ENCODE measurements around the gene AP2A2. TPM values are rescaled to one million over a fixed set of nuclear protein-coding genes. Genes with fewer than 3 reads are reported as not detected.

Gene AP2A2
- total and polyA plus RNA-seq, 2 donors (not counting 1 experiment from before 2014, with no cell fraction given): 53.1 to 57.0 TPM

- ATAC-seq (ENCODE audit: low read depth): no peak
- H3K79me2 ChIP-seq (ENCODE audit: control insufficient read depth, insufficient read depth, low read length): no peaks in the 10 kb centered on the region
- no peak overlapping the region for H2AFZ ChIP-seq (ENCODE audit: insufficient read depth, low read depth, low read length, poor library complexity, severe bottlenecking)
- no peak for TF ChIP-seq EZH2 (IDR thresholded peaks at IDR 0.05; ENCODE audit: borderline replicate concordance, insufficient read depth, low read depth, low read length, poor library complexity, severe bottlenecking)
- no peak for TF ChIP-seq CTCF (IDR thresholded peaks at IDR 0.05)
- H3K27me3 Mint-ChIP-seq: peaks cover 12% of the 10 kb centered on the region
- H3K4me3 ChIP-seq (ENCODE audit: control extremely low read depth in 1 of 5, extremely low read depth in 1 of 5, insufficient read depth in 1 of 5, low read depth in 2 of 5, low read length in 4 of 5): no peak overlapping the region
- DNase-seq: no peak
- intact Hi-C loops (cut with micrococcal nuclease): no loop called here
- 53% methylated on average over 13 of the region's 13 CpGs for WGBS (ENCODE audit: insufficient coverage)
- peaks cover 0 to 23% (median 3%) of the 10 kb centered on the region in 4 experiments for H3K27me3 ChIP-seq (replicated peaks in 1 of 4; ENCODE audit: control extremely low read depth in 1 of 4, control insufficient read depth in 3 of 4, insufficient read depth in 4 of 4, low read length in 3 of 4)
- no peaks in the 10 kb centered on the region for H3K9me3 Mint-ChIP-seq (ENCODE audit: insufficient read depth)
- H3K4me1 ChIP-seq (ENCODE audit: control insufficient read depth in 2 of 2, insufficient read depth in 2 of 2, low read length in 2 of 2): peaks cover 4 to 6% of the 10 kb centered on the region in 2 donors
- ChIA-PET CTCF (interaction anchor here (0.6 to 3.4 kb wide), 2 partner anchors 110 to 201 kb away, joined by 3 to 26 read pairs; no protein-coding TSS in a partner anchor), POLR2A (no interaction called here)
- no peak overlapping the region for H3K27ac Mint-ChIP-seq
- H3K4me1 Mint-ChIP-seq: peaks cover 3% of the 10 kb centered on the region
- no peaks in the 10 kb centered on the region for H4K20me1 ChIP-seq (ENCODE audit: control insufficient read depth, insufficient read depth, low read length, poor library complexity, severe bottlenecking)
- no peak overlapping the region for H3K4me2 ChIP-seq (replicated peaks; ENCODE audit: low read depth, low read length, poor library complexity, severe bottlenecking)
- no peak overlapping the region for H3K27ac ChIP-seq (ENCODE audit: low read length in 2 of 2)
- no peak overlapping the region for H3K4me3 Mint-ChIP-seq
- no peaks in the 10 kb centered on the region for H3K36me3 ChIP-seq (replicated peaks in 1 of 2; ENCODE audit: control extremely low read depth in 1 of 2, control insufficient read depth in 1 of 2, extremely low read depth in 1 of 2, insufficient read depth in 2 of 2, low read length in 1 of 2)
- no peaks in the 10 kb centered on the region for H3K9me3 ChIP-seq (ENCODE audit: control extremely low read depth in 1 of 3, control insufficient read depth in 2 of 3, insufficient read depth in 1 of 3, low read length in 2 of 3)
- H3K9ac ChIP-seq (ENCODE audit: low read length): no peak overlapping the region
Measured at GRCh38 chr11:1049431-1049891, 123.8 kb downstream of the AP2A2 start.

- no peak overlapping the region for H3K4me2 ChIP-seq (replicated peaks; ENCODE audit: low read depth, low read length, poor library complexity, severe bottlenecking)
- no peaks in the 10 kb centered on the region for H3K9me3 ChIP-seq (ENCODE audit: control extremely low read depth in 1 of 3, control insufficient read depth in 2 of 3, insufficient read depth in 1 of 3, low read length in 2 of 3)
- H3K79me2 ChIP-seq (ENCODE audit: control insufficient read depth, insufficient read depth, low read length): no peaks in the 10 kb centered on the region
- no peak overlapping the region for H2AFZ ChIP-seq (ENCODE audit: insufficient read depth, low read depth, low read length, poor library complexity, severe bottlenecking)
- intact Hi-C loops (cut with micrococcal nuclease): no loop called here
- DNase-seq (no peak), ATAC-seq (ENCODE audit: low read depth) (no peak)
- no peak overlapping the region for H3K4me3 ChIP-seq (ENCODE audit: control extremely low read depth in 1 of 5, extremely low read depth in 1 of 5, insufficient read depth in 1 of 5, low read depth in 2 of 5, low read length in 4 of 5)
- no peaks in the 10 kb centered on the region for H3K36me3 ChIP-seq (replicated peaks in 1 of 2; ENCODE audit: control extremely low read depth in 1 of 2, control insufficient read depth in 1 of 2, extremely low read depth in 1 of 2, insufficient read depth in 2 of 2, low read length in 1 of 2)
- no peak overlapping the region for H3K27ac Mint-ChIP-seq
- ChIA-PET POLR2A (no interaction called here), CTCF (interaction anchor here (0.6 to 3.4 kb wide), 2 partner anchors 111 to 202 kb away, joined by 3 to 26 read pairs; no protein-coding TSS in a partner anchor)
- H3K9me3 Mint-ChIP-seq (ENCODE audit: insufficient read depth): no peaks in the 10 kb centered on the region
- H3K27ac ChIP-seq (ENCODE audit: low read length in 2 of 2): no peak overlapping the region
- peaks cover 3% of the 10 kb centered on the region for H3K4me1 Mint-ChIP-seq
- peaks cover 0 to 24% (median 3%) of the 10 kb centered on the region in 4 experiments for H3K27me3 ChIP-seq (replicated peaks in 1 of 4; ENCODE audit: control extremely low read depth in 1 of 4, control insufficient read depth in 3 of 4, insufficient read depth in 4 of 4, low read length in 3 of 4)
- H3K27me3 Mint-ChIP-seq: peaks cover 12% of the 10 kb centered on the region
- WGBS (ENCODE audit: insufficient coverage): 79% methylated on average over 17 of the region's 18 CpGs
- H4K20me1 ChIP-seq (ENCODE audit: control insufficient read depth, insufficient read depth, low read length, poor library complexity, severe bottlenecking): no peaks in the 10 kb centered on the region
- no peak overlapping the region for H3K9ac ChIP-seq (ENCODE audit: low read length)
- peaks cover 4 to 6% of the 10 kb centered on the region in 2 donors for H3K4me1 ChIP-seq (ENCODE audit: control insufficient read depth in 2 of 2, insufficient read depth in 2 of 2, low read length in 2 of 2)
- H3K4me3 Mint-ChIP-seq: no peak overlapping the region
- no peak for TF ChIP-seq EZH2 (IDR thresholded peaks at IDR 0.05; ENCODE audit: borderline replicate concordance, insufficient read depth, low read depth, low read length, poor library complexity, severe bottlenecking)
- no peak for TF ChIP-seq CTCF (IDR thresholded peaks at IDR 0.05)
Measured at GRCh38 chr11:1049911-1050580, 124.4 kb downstream of the AP2A2 start.

All from B cell (primary cell).